AG04450 (cell line): ENCODE results near the gene MAML2. TPM values are rescaled to one million over a fixed set of nuclear protein-coding genes. Genes with fewer than 3 reads are reported as not detected.

ENCODE experiments used
- CTCF ChIA-PET: fragments of 300-600, 350-600 bp; formaldehyde crosslinking; extraction: SDS; loops from one replicate; lab custom pipeline; 2022; ENCODE audit warnings: antibody characterized with exemption, inconsistent platforms; lab: Charles Lee
- POLR2A ChIA-PET: fragments of 350-600 bp; formaldehyde crosslinking; extraction: SDS; loops from one replicate; lab custom pipeline; 2021; ENCODE audit warnings: antibody characterized with exemption, inconsistent platforms; lab: Yijun Ruan, JAX
- DNase-seq: peaks from one replicate; pipeline ENCODE4 v3.0.0-alpha.2; 2011; ENCODE audit warnings: low read depth, low spot score
- H3K27ac ChIP-seq: one replicate; pipeline ENCODE4 v1.5.1; 2012; ENCODE audit warnings: low read depth, low read length, control low read depth
- H3K27me3 ChIP-seq: one replicate; pipeline ENCODE4 v1.6.0; 2012; ENCODE audit warnings: low read length; ENCODE audit not compliant: control insufficient read depth, insufficient read depth
- H3K4me3 ChIP-seq: 2 replicates; pipeline ENCODE4 v1.5.1; 2011; ENCODE audit warnings: mild to moderate bottlenecking, low read depth, low read length, control low read depth
- H3K9me3 ChIP-seq: 2 replicates; pipeline ENCODE4 v1.5.1; 2012; ENCODE audit warnings: low read length; ENCODE audit not compliant: control insufficient read depth, insufficient read depth
- polyA plus RNA-seq: library from polyadenylated mRNA; depleted of rRNA; stranded (reverse); fragments of >200 nt; gene quantifications from 2 replicates; pipeline ENCODE4 v1.2.3, GENCODE V29; 2011
- TF ChIP-seq, protein P1 (sequence below): IDR thresholded peaks from 2 replicates; pipeline ENCODE4 v1.5.1; 2011; ENCODE audit warnings: low read depth, low read length, control low read depth, inconsistent platforms

MAML2 gene
- polyA plus RNA-seq, 1 experiment = 23.0 TPM

DNA sequence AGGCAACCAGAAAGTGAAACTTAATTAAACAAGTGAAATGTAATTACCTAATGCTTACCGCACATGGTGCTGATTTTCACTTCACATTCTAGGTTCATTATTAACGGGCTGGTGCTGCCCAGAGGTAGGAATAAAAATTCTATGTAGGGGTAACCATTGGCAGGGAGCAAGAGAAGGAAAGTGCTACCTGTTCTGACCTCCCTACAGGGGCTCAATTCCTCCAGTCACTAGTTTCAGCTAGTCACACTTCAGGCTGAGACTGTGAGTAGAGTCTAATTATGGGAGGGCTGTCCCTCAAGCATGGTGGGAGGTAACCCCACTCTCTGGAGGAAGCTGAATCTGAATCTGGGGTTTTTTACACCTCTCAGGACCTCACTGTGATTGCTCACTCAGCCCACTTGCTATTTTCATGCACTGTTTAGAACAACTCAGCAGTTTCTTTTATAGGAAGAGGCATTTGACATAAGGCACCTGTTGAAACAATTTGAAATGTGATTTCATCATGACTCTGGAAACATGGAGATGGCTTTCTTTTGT is 75.4 kb downstream of the MAML2 start:
- no peaks in the 10 kb centered on the region for H3K27me3 ChIP-seq
- TF ChIP-seq, protein P1, sequence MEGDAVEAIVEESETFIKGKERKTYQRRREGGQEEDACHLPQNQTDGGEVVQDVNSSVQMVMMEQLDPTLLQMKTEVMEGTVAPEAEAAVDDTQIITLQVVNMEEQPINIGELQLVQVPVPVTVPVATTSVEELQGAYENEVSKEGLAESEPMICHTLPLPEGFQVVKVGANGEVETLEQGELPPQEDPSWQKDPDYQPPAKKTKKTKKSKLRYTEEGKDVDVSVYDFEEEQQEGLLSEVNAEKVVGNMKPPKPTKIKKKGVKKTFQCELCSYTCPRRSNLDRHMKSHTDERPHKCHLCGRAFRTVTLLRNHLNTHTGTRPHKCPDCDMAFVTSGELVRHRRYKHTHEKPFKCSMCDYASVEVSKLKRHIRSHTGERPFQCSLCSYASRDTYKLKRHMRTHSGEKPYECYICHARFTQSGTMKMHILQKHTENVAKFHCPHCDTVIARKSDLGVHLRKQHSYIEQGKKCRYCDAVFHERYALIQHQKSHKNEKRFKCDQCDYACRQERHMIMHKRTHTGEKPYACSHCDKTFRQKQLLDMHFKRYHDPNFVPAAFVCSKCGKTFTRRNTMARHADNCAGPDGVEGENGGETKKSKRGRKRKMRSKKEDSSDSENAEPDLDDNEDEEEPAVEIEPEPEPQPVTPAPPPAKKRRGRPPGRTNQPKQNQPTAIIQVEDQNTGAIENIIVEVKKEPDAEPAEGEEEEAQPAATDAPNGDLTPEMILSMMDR = no peak
- no peaks in the 10 kb centered on the region for H3K9me3 ChIP-seq
- DNase-seq = no peak
- no peak overlapping the region for H3K4me3 ChIP-seq
- CTCF ChIA-PET = interaction anchor here (1.2 kb wide), 1 partner anchor 29 kb away, joined by 3 read pairs; no protein-coding TSS in a partner anchor
- H3K27ac ChIP-seq = peak overlapping the region; percentile 22
- POLR2A ChIA-PET = interaction anchor here (0.7 kb wide), 1 partner anchor 19 kb away, joined by 3 read pairs; no protein-coding TSS in a partner anchor

DNA sequence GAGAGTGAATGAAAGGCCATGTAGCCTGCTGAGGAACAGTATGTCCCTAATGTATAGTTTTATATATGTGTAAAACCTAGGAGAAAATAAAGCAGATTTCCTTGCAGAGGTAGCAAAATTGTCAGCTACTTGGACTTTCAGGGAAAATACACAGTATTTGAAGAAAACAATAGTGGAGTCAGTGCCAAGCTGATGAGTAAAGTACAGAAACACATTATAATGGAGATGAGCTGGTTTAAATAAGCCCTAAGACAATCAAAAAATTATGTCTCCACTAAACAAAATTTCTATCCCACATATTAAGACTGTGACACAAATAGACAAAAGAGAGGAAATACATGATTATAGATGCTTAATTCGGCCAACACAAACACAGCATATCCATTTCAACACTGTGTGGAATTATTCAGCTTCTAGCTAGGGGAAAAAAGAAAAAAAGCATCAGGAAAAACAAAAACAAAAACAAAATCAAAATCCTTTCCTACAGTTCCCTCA is 75.9 kb downstream of the MAML2 start:
- Histone ChIP-seq H3K9me3 (no peaks in the 10 kb centered on the region), H3K27ac (no peak overlapping the region), H3K4me3 (no peak overlapping the region), H3K27me3 (no peaks in the 10 kb centered on the region)
- ChIA-PET CTCF (interaction anchor here (0.6 to 1.2 kb wide), 3 partner anchors 13 to 73 kb away, joined by 3 to 4 read pairs (median 3); no protein-coding TSS in a partner anchor), POLR2A (interaction anchor here (0.7 kb wide), 1 partner anchor 19 kb away, joined by 3 read pairs; no protein-coding TSS in a partner anchor)
- DNase-seq = no peak
- TF ChIP-seq, protein P1 = no peak

DNA sequence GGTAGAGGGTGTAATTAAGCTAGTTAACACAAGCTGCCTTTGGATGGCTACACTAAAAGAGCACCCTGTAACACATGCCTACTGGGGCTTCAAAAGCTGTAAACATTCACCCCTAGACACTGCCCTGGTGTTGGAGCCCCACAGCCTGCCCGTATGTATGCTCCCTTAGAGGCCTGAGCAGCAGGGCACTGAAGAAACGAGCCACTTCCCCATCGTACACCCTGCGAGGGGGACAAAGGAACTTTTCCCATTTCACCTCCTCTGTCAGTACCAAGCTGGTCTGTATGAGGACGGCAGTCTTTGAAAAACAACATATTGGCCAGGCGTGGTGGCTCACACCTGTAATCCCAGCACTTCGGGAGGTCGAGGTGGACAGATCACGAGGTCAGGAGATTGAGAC is 77.0 kb downstream of the MAML2 start:
- H3K9me3 ChIP-seq = no peaks in the 10 kb centered on the region
- TF ChIP-seq, protein P1 = no peak
- ChIA-PET POLR2A (no interaction called here), CTCF (interaction anchor here (0.6 to 1.2 kb wide), 2 partner anchors 35 to 74 kb away, joined by 3 read pairs; no protein-coding TSS in a partner anchor)
- H3K4me3 ChIP-seq = no peak overlapping the region
- no peaks in the 10 kb centered on the region for H3K27me3 ChIP-seq
- no peak overlapping the region for H3K27ac ChIP-seq
- no peak for DNase-seq

DNA sequence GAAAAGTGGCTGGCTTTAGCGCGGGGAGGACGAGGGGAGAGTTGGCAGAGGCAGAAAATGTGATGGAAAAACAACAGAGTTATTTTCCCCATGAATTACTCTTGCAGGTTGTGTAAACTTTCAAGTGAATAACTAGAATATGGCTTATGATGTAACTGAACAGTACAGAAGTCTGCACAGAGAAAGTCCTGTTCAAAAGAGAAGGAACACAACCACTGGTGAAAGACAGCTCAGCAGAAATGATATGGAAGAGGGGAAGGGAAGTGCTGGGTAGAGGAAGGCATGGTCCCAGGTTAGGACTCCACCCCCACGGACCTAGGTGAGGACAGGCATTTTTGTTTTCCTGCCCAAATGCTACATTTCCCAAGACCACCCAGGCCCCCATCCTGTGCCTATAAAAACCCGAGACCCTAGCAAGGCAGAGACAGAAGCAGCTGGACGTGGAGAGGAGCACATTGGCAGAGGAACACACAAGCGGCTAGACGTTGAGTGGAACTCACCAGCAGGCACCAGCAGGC is 77.7 kb downstream of the MAML2 start:
- Histone ChIP-seq H3K27me3 (no peaks in the 10 kb centered on the region), H3K27ac (no peak overlapping the region)
- POLR2A ChIA-PET = no interaction called here

More for the DNA sequence above, 77.7 kb downstream of the MAML2 start:
- H3K4me3 ChIP-seq = no peak overlapping the region
- CTCF ChIA-PET = interaction anchor here (0.6 kb wide), 1 partner anchor 35 kb away, joined by 3 read pairs; no protein-coding TSS in a partner anchor
- TF ChIP-seq, protein P1 = no peak
- DNase-seq = no peak
- no peaks in the 10 kb centered on the region for H3K9me3 ChIP-seq
